Peyer's patch (tissue), 4 donors: ENCODE data around the gene PPP3CB. TPM values are rescaled to one million over a fixed set of nuclear protein-coding genes. Genes with fewer than 3 reads are reported as not detected.

Experiments used
- DNase-seq, 3 donors: peaks; one replicate each; pipeline ENCODE4 v3.0.0-alpha.2; 2017 to 2019
- H3K27ac ChIP-seq, 4 donors: fragments of 200-600 bp; sonication (generic); one replicate each; pipeline ENCODE4 v1.5.1; 2016 to 2019
- H3K27me3 ChIP-seq, 2 donors: fragments of 200-600 bp; sonication (generic); one replicate each; pipeline ENCODE4 v1.5.1; 2019
- H3K36me3 ChIP-seq, 3 donors: fragments of 200-600 bp; sonication (generic); one replicate each; pipeline ENCODE4 v1.5.1; 2016 to 2019
- H3K4me1 ChIP-seq, 4 donors: fragments of 200-600 bp; sonication (generic); one replicate each; pipeline ENCODE4 v1.5.1; 2016 to 2019
- H3K4me3 ChIP-seq, 4 donors: fragments of 200-600 bp; sonication (generic); 1 replicate in 3 of 4; 2 replicates in 1 of 4; pipeline ENCODE4 v1.5.1; 2016 to 2019; ENCODE audit warnings: mild to moderate bottlenecking in 1 of 4
- H3K9me3 ChIP-seq, 4 donors: fragments of 200-600 bp; sonication (generic); one replicate each; pipeline ENCODE4 v1.5.1; 2016 to 2019; ENCODE audit warnings: mild to moderate bottlenecking in 1 of 4
- CTCF ChIP-seq, 6 experiments: fragments of 450-650 bp in 4 of 6; fragments of 200-600 bp in 2 of 6; sonication (generic) in 1 of 6; IDR thresholded peaks; one replicate each; pipeline ENCODE4 v1.5.1; 2017 to 2019; ENCODE audit warnings: antibody characterized with exemption in 6 of 6, mild to moderate bottlenecking in 3 of 6, moderate library complexity in 1 of 6
- POLR2A ChIP-seq, 2 donors: fragments of 450-650 bp; IDR thresholded peaks; one replicate each; pipeline ENCODE4 v1.5.1; 2017; ENCODE audit warnings: antibody characterized with exemption in 2 of 2, mild to moderate bottlenecking in 2 of 2, moderate library complexity in 2 of 2
- total RNA-seq, 4 donors: library from RNA; depleted of rRNA; stranded (reverse); fragments of >200 nt; gene quantifications; one replicate each; pipeline ENCODE4 v1.1.0, GENCODE V29; 2016

The PPP3CB gene
- total RNA-seq, 4 donors from 2014 or later: 28.2 to 42.0 (median 32.4) TPM

- Histone ChIP-seq H3K9me3 (no peaks in the 10 kb centered on the region), H3K4me1 (peaks cover 0 to 39% (median 6%) of the 10 kb centered on the region in 4 donors), H3K36me3 (peaks cover 0 to 23% (median 0%) of the 10 kb centered on the region in 3 donors), H3K4me3 (peak overlapping the region; percentile 59 to 88 (median 80)), H3K27me3 (no peaks in the 10 kb centered on the region), H3K27ac (peak overlapping the region; percentile 94 to 99 (median 96))
- peak; percentile 88 to 97 (median 97) for DNase-seq
- no peak for TF ChIP-seq CTCF (IDR thresholded peaks at IDR 0.05)
- TF ChIP-seq POLR2A (IDR thresholded peaks at IDR 0.05): peak; percentile 88 to 89
Measured at GRCh38 chr10:73495226-73495883, 469 bp downstream of the PPP3CB start.

- peak overlapping the region; percentile 94 to 99 (median 96) for H3K27ac ChIP-seq
Measured at GRCh38 chr10:73494877-73495225, 973 bp downstream of the PPP3CB start.

GRCh38 chr10:73494213-73494612 lies 1.6 kb downstream of the PPP3CB start:
- no peak for TF ChIP-seq POLR2A (IDR thresholded peaks at IDR 0.05)
- no peak for TF ChIP-seq CTCF (IDR thresholded peaks at IDR 0.05)
- no peaks in the 10 kb centered on the region for H3K27me3 ChIP-seq
- no peaks in the 10 kb centered on the region for H3K9me3 ChIP-seq
- DNase-seq: no peak
- H3K4me3 ChIP-seq: peak overlapping the region in 2 of 4 donors; percentile 74 to 88
- peak overlapping the region in 2 of 4 donors; percentile 94 to 99 for H3K27ac ChIP-seq
- H3K36me3 ChIP-seq: peaks cover 0 to 12% (median 0%) of the 10 kb centered on the region in 3 donors
- H3K4me1 ChIP-seq: peaks cover 0 to 44% (median 8%) of the 10 kb centered on the region in 4 donors

More at GRCh38 chr10:73494877-73495225, 973 bp downstream of the PPP3CB start:
- Histone ChIP-seq H3K4me1 (peaks cover 0 to 42% (median 6%) of the 10 kb centered on the region in 4 donors), H3K4me3 (peak overlapping the region; percentile 59 to 88 (median 80)), H3K27me3 (no peaks in the 10 kb centered on the region), H3K9me3 (no peaks in the 10 kb centered on the region), H3K36me3 (peaks cover 0 to 18% (median 0%) of the 10 kb centered on the region in 3 donors)
- DNase-seq: no peak
- no peak for TF ChIP-seq CTCF (IDR thresholded peaks at IDR 0.05)
- no peak for TF ChIP-seq POLR2A (IDR thresholded peaks at IDR 0.05)

GRCh38 chr10:73493781-73494180 lies 2.0 kb downstream of the PPP3CB start:
- Histone ChIP-seq H3K9me3 (no peaks in the 10 kb centered on the region), H3K4me1 (peaks cover 0 to 44% (median 8%) of the 10 kb centered on the region in 4 donors), H3K27me3 (no peaks in the 10 kb centered on the region), H3K4me3 (peak overlapping the region in 1 of 4 donors; percentile 88), H3K27ac (no peak overlapping the region), H3K36me3 (peaks cover 0 to 9% (median 0%) of the 10 kb centered on the region in 3 donors)
- TF ChIP-seq POLR2A (IDR thresholded peaks at IDR 0.05) (no peak), CTCF (IDR thresholded peaks at IDR 0.05) (no peak)
- no peak for DNase-seq

- H3K27ac ChIP-seq: no peak overlapping the region
- no peaks in the 10 kb centered on the region for H3K27me3 ChIP-seq
- H3K9me3 ChIP-seq: no peaks in the 10 kb centered on the region
- DNase-seq: no peak
- no peaks in the 10 kb centered on the region for H3K36me3 ChIP-seq
- TF ChIP-seq CTCF (IDR thresholded peaks at IDR 0.05) (no peak), POLR2A (IDR thresholded peaks at IDR 0.05) (no peak)
- no peak overlapping the region for H3K4me3 ChIP-seq
- H3K4me1 ChIP-seq: peaks cover 0 to 5% (median 2%) of the 10 kb centered on the region in 4 donors
Measured at GRCh38 chr10:73486601-73487000, 9.2 kb downstream of the PPP3CB start.
